Ectodermal cell (in vitro differentiated cells): ENCODE measurements around the gene NTHL1.

Experiments used
- H3K27ac ChIP-seq: 2 replicates; pipeline ENCODE4 v1.7.0; 2013; ENCODE audit warnings: mild to moderate bottlenecking, low read depth, low read length; ENCODE audit not compliant: insufficient read depth, poor library complexity, severe bottlenecking
- H3K27me3 ChIP-seq: 2 replicates; pipeline ENCODE4 v1.7.0; 2013; ENCODE audit warnings: mild to moderate bottlenecking, low read length; ENCODE audit not compliant: insufficient read depth, control insufficient read depth, poor library complexity, severe bottlenecking
- H3K36me3 ChIP-seq: one replicate; pipeline ENCODE4 v1.7.0; 2013; ENCODE audit warnings: low read length; ENCODE audit not compliant: control insufficient read depth, insufficient read depth
- H3K4me1 ChIP-seq: one replicate; pipeline ENCODE4 v1.7.0; 2013; ENCODE audit warnings: low read length; ENCODE audit not compliant: control insufficient read depth, insufficient read depth
- H3K4me3 ChIP-seq: 2 replicates; pipeline ENCODE4 v1.7.0; 2013; ENCODE audit warnings: low read depth, low read length, control low read depth; ENCODE audit not compliant: insufficient read depth
- H3K9me3 ChIP-seq: 2 replicates; pipeline ENCODE4 v1.7.0; 2013; ENCODE audit warnings: mild to moderate bottlenecking, low read length, moderate library complexity; ENCODE audit not compliant: control insufficient read depth
- WGBS, 2 experiments: methylation state at CpG; one replicate each; pipeline ENCODE4 v1.1.7; 2013; ENCODE audit warnings: missing lambda C conversion rate in 2 of 2; 5-methylcytosine and 5-hydroxymethylcytosine counted together

Gene NTHL1

DNA sequence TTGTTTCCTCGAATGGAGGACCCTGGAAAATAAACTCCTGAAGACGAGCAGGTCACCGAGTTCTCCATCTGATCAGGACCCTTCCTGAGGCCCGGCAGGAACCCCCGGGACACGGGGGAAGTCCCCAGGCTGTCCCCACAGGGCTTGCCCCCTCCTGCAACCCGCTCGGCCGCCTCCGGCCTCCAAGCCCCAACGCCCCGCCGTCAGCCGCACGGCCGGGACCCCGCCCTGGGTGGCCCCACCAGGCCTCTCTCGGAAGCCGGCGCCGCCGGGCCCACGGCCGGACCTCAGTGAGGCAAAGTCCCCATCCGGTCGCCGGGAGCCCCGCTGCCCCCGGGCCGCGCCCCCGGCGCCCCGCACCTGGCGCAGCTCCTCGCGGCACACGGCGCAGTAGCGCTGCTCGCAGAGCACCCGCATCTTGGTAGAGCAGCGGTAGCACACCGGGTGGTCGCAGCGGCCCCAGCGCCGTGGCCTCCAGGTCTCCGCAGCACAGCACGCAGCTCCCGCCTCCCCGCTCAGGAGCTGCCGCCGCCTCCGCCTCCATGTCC, 38.4 kb downstream of the NTHL1 start:
- Histone ChIP-seq H3K4me1 (peaks cover 32% of the 10 kb centered on the region), H3K9me3 (no peaks in the 10 kb centered on the region), H3K4me3 (peak overlapping the region; percentile 95), H3K36me3 (no peaks in the 10 kb centered on the region), H3K27me3 (no peaks in the 10 kb centered on the region), H3K27ac (peak overlapping the region; percentile 42)
- 0 to 1% methylated on average over 55 of the region's 55 CpGs for WGBS, 2 experiments

GRCh38 chr16:2008631-2009163, 38.9 kb downstream of the NTHL1 start:
- Histone ChIP-seq H3K9me3 (no peaks in the 10 kb centered on the region), H3K36me3 (no peaks in the 10 kb centered on the region), H3K4me1 (peaks cover 34% of the 10 kb centered on the region), H3K27me3 (no peaks in the 10 kb centered on the region), H3K27ac (no peak overlapping the region), H3K4me3 (peak overlapping the region; percentile 95)
- WGBS, 2 experiments: 15 to 17% methylated on average over 23 of the region's 23 CpGs

DNA sequence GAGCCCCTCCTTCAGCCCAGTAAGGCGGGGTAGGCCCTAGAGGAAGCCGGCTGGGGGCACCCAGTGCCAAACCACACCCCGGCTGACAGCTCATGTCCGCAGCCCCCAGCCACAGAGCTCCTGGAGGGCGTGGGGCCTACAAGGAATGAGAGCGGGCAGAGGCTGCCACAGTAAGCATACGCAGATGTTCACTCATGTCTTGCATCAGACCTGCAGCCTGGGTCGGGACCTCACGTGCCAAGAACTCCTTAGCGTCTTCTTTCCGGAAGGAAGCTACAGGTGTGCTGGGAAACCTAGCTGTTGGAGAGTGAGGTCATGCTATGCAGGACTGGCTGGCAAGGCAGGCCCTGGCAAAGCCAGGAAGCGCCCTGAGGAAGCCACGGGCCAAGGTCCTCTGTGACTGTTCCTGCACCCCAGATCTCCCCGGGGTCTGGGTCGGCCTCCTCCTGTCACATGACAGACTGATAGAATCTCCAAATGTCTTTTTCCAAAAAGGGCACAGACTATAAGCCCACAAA, 39.6 kb downstream of the NTHL1 start:
- peaks cover 34% of the 10 kb centered on the region for H3K4me1 ChIP-seq
- no peaks in the 10 kb centered on the region for H3K27me3 ChIP-seq
- WGBS, 2 experiments: 91 to 94% methylated on average over 15 of the region's 15 CpGs
- H3K27ac ChIP-seq: no peak overlapping the region
- H3K4me3 ChIP-seq: peak overlapping the region; percentile 95
- no peaks in the 10 kb centered on the region for H3K9me3 ChIP-seq
- H3K36me3 ChIP-seq: no peaks in the 10 kb centered on the region

DNA sequence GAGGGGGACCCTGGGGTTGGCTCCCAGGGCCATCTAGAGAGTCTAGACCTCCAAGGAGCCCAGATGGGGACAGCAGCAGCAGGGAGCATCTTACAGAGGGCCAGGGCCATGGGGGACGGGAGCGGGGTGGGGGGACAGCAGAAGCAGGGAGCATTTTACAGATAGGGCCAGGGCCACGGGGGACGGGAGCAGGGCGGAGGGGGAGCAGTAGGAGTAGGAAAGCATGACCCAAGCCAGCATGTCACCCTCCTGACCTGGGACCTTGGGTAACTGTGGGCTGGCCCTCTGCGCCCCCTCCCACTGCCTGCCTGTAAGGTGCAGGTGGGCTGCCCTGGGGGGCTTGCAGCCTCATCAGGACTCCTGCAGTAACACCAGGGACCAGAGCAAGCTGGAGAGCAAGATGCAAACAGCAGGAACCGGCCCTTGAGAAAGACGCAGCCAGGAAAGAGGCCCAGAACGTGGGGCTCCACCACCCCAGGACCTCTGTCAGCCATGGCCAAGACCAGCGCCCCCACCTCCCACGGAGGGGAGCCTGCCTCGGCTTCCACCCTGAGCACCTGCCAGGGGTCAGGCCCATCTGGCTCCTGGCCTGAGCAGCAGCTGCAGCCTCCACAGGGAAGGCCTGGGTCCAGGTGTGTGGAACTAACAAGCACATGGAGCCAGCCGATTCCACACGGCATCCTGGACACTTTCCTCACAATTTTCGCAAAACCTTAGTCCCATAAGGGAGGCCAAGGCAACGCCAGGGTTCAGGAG, 40.4 kb downstream of the NTHL1 start:
- Histone ChIP-seq H3K36me3 (peaks cover 5% of the 10 kb centered on the region), H3K27me3 (no peaks in the 10 kb centered on the region), H3K27ac (no peak overlapping the region), H3K9me3 (no peaks in the 10 kb centered on the region), H3K4me1 (peaks cover 34% of the 10 kb centered on the region), H3K4me3 (no peak overlapping the region)
- WGBS, 2 experiments: 94 to 95% methylated on average over 16 of the region's 16 CpGs

GRCh38 chr16:2006317-2006716, 41.3 kb downstream of the NTHL1 start:
- Histone ChIP-seq H3K36me3 (peaks cover 14% of the 10 kb centered on the region), H3K4me3 (no peak overlapping the region), H3K4me1 (peaks cover 34% of the 10 kb centered on the region), H3K9me3 (no peaks in the 10 kb centered on the region), H3K27me3 (no peaks in the 10 kb centered on the region), H3K27ac (no peak overlapping the region)
- 93 to 94% methylated on average over 8 of the region's 8 CpGs for WGBS, 2 experiments

- Histone ChIP-seq H3K4me3 (no peak overlapping the region), H3K4me1 (peaks cover 34% of the 10 kb centered on the region), H3K9me3 (no peaks in the 10 kb centered on the region), H3K36me3 (peaks cover 21% of the 10 kb centered on the region), H3K27me3 (no peaks in the 10 kb centered on the region), H3K27ac (no peak overlapping the region)
- 91 to 93% methylated on average over 21 of the region's 21 CpGs for WGBS, 2 experiments
Observed at GRCh38 chr16:2005646-2006045, 42.0 kb downstream of the NTHL1 start.

DNA sequence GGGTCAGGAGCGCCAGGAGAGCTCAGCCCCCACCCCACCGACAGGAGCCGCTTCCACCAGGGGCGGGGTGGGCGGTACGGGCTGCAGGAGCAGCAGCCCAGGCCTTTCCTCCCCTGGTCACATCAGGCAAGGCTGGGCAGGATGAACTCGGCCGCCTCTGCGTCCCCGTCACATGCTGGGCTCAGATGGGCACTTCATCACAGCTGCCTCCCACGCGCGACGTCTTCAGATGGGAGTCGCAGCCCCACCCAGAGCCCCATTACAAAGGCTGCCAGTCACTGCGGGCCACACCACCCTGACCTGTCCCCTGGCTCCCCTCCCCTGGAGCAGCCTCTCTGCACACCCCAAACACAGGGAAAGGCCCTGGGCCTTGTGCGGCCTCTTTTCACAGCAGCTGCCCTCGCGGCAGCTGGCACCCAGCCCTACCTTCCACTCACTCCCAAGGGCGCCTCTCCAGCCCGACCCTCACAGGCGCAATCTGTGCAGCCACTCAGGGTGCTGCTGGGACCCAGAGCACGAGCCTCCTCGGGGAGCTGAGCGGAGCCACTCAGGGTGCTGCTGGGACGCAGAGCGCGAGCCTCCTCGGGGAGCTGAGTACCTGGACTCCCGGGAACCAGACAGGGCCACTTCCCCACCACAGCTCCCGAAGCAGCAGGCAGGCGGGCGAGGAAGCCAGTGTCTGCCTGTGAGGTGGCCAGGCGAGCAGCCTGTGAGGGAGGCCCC, 42.7 kb downstream of the NTHL1 start:
- no peak overlapping the region for H3K4me3 ChIP-seq
- peaks cover 28% of the 10 kb centered on the region for H3K36me3 ChIP-seq
- no peaks in the 10 kb centered on the region for H3K27me3 ChIP-seq
- peak overlapping the region; percentile 84 for H3K27ac ChIP-seq
- WGBS, 2 experiments: 91 to 92% methylated on average over 34 of the region's 34 CpGs
- H3K4me1 ChIP-seq: peaks cover 31% of the 10 kb centered on the region
- no peaks in the 10 kb centered on the region for H3K9me3 ChIP-seq

DNA sequence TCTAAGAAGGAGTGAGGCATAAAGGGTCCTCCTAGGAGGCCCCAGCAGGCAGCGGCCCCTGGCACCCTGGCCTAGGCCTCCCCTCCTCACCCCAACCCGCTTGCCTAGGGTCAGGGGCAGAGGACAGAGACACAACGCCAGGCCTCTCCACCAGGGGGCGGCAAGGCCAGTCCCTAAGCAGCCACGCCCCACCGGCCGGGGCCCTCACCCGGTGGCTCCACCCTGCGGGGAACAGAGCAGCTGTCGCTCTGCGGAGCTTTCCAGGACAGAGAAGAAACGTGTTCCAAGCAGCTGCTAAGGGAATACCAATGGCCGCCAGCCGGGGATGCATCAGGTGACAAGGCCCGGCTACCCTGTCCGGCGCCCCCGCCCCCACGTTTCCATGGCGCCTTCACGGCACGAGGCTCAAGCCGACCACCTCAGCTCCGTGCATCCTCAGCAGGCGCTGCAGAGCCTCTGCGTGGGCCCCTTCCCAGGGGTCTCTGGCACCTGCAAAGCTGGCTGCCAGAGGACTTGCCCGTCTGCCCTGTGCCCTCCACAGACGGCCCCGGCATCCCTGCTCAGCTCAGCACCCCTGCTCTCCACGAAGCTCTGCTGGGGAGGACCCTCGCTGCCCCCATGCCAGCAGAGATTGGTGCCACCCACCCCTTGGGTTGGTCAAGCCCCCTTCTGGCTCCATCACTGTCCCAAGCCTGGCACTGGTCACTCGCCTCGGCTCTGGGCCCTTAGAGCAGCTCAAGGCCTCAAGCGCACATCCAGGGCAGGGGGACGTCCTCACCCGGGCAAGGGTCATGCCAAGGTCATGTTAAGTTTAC, 43.6 kb downstream of the NTHL1 start:
- Histone ChIP-seq H3K4me3 (no peak overlapping the region), H3K36me3 (peaks cover 34% of the 10 kb centered on the region), H3K4me1 (peaks cover 31% of the 10 kb centered on the region), H3K27me3 (no peaks in the 10 kb centered on the region), H3K9me3 (no peaks in the 10 kb centered on the region), H3K27ac (peak overlapping the region; percentile 84)
- WGBS, 2 experiments: 32% methylated on average over 36 of the region's 36 CpGs

DNA sequence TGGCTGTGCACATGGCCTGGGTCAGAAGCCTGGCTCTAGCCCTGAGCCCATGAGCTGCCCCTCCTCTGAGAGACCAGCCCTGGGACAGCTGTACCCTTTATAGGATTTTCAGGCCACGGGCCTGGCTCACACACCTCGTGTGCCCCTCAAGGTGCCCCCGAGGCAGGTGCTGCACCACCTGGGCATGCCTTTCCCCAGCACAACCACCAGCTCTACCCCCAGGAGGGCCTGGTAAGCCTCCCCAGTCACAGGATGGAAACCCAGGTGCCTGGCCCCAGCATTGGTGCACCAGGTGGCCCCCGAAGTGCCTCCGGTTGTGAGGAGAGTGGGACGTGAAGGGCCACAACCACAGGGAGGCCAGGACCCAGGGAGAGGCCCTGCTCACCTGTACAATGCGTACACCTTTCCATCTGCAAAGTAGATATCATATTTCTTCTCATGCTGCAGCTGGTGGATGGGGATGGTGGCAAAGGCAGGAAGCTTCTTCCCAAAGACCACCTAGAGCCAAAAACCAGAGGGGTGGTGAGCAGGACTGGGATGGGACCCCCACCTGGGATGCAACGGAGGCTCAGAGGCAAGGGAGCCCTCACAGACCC, 44.3 kb downstream of the NTHL1 start:
- Histone ChIP-seq H3K36me3 (peaks cover 39% of the 10 kb centered on the region), H3K27ac (no peak overlapping the region), H3K27me3 (no peaks in the 10 kb centered on the region), H3K4me1 (peaks cover 27% of the 10 kb centered on the region), H3K4me3 (no peak overlapping the region), H3K9me3 (no peaks in the 10 kb centered on the region)
- 94 to 95% methylated on average over 8 of the region's 8 CpGs for WGBS, 2 experiments
